HG02884 (cell line): Measurements from ENCODE around the gene SDK1.

Experiments used
- ATAC-seq: cut with Tn5 transposase; IDR thresholded peaks from one replicate; pipeline ENCODE4 v1.9.1; 2021; ENCODE audit warnings: mild to moderate bottlenecking, moderate library complexity; ENCODE audit not compliant: unreplicated experiment

Gene SDK1

GRCh38 chr7:3332308-3332707 lies 31.3 kb downstream of the SDK1 start:
- no peak for ATAC-seq

- no peak for ATAC-seq
Measured at GRCh38 chr7:3333861-3334260, 32.8 kb downstream of the SDK1 start.

- no peak for ATAC-seq
Measured at GRCh38 chr7:3336042-3336665, 35.1 kb downstream of the SDK1 start.

- no peak for ATAC-seq
Measured at GRCh38 chr7:3338161-3338560, 37.1 kb downstream of the SDK1 start.

- no peak for ATAC-seq
Measured at GRCh38 chr7:3345699-3346481, 44.8 kb downstream of the SDK1 start.

GRCh38 chr7:3349126-3349525 lies 48.1 kb downstream of the SDK1 start:
- no peak for ATAC-seq

DNA sequence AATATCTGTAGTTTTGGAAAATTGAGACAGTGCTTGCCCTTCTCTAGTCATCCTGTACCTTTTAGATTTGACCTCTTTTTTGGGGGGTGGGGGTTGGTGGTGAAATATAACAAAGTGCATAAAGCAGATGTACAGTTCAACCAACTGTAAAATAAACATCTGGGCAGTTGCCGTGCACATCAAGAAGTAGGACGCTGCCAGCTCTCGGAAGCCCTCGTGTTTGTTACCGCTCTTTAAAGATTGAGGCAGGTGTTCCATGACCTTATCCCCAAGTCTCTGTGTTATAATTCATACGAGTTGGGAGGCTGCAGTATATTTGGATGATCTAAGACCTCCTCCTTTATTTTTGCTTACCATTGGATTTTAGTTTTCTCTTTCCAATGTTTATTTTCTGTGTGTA lies 55.1 kb downstream of the SDK1 start:
- no peak for ATAC-seq

DNA sequence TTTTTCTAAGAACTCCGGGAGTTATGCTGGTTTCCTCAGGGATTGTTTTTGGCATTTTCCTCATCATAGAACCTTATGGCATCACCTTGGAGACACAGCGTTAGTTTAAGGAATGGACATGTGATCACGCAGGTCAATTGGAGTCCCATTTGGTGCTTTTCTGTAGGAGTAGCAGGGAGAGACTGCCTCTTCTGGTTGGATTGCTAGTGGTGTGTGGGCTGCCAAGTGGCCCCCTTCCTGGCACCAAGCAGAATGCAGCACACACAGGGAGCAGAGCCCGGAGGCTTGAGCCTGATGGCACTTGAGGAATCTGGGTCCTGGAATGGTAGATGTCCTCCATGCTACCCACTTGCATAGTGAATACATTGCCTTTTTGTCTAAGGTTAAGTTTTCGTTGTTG lies 57.9 kb downstream of the SDK1 start:
- ATAC-seq: no peak

GRCh38 chr7:3367261-3367660 lies 66.2 kb downstream of the SDK1 start:
- ATAC-seq: no peak

GRCh38 chr7:3370068-3370830 lies 69.2 kb downstream of the SDK1 start:
- no peak for ATAC-seq

GRCh38 chr7:3370921-3371320 lies 69.9 kb downstream of the SDK1 start:
- no peak for ATAC-seq

- ATAC-seq: no peak
Measured at GRCh38 chr7:3371601-3372000, 70.5 kb downstream of the SDK1 start.

DNA sequence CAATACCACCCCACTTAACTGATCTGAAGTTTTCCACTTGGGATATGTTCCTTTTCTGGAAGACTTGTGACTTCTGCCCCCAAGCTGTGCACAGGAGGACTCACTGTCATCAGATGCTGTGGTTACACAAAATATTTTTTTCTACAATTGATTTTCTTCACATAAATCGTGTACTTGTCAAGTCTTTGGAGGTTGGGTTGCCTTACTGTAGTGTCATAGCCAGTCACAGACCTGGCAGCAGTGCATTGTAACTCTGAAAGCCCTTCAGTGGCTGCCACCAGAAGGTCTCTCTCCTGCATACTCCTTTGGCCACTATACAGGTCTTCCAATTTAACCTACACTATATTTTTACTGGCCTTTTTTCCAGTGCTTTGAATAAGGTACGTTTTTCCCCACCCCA lies 73.2 kb downstream of the SDK1 start:
- no peak for ATAC-seq

- no peak for ATAC-seq
Measured at GRCh38 chr7:3378390-3379150, 77.5 kb downstream of the SDK1 start.

- ATAC-seq: no peak
Measured at GRCh38 chr7:3380034-3380433, 79.0 kb downstream of the SDK1 start.

- no peak for ATAC-seq
Measured at GRCh38 chr7:3380886-3381685, 80.0 kb downstream of the SDK1 start.

DNA sequence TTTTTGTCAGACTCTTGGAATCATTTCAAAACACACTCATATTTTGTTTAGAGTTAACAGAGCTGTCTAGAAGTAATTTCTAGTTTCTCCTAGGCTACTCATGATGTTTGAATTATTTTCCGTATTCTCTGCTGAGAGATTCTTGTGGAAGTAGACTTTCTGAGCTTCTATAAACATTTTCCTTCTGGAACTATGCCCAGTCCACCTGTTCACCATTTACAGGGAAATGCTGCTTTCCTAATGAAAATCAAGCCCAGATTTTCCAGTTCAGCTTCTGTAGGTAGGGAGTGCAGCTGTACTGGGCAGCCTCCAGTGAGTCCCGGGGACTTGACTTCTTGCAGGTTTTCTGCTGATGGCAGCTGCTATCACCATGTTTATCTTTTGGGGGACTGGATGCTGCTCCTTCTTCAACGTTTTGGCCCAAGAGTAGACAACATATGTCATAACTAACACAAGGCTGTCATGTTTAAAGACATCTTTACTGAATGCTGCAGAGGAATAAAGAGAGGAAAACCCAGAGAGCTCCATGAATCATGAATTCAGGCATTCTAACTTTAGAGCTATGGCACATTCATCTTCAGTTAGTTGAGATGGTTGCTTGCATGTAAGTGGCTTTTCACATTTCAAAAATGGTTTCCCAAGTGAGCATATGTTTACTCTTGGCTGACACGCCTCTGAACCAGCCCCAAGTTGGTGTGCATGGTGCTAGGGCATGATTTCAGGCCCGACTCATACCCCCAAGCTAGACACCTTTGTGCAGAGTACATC lies 85.6 kb downstream of the SDK1 start:
- no peak for ATAC-seq

DNA sequence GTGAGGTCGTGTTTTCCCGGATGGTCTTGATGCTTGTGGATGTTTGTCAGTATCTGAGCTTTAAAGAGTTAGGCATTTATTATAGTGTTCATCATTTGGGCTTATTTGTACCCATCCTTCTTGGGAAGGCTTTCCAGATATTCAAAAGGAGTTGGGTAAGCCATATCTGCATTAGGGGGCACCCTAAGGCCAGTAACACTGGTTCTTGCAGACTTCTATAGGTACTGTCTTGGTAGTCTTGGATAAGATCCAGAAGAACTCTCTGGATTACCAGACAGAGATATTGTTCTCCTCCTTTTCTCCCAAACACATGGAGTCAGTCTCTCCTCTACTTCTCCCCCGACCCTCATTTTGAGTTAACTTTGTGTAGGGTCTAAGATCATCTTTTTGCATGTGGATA lies 92.8 kb downstream of the SDK1 start:
- ATAC-seq: no peak

- no peak for ATAC-seq
Measured at GRCh38 chr7:3397324-3397723, 96.3 kb downstream of the SDK1 start.

GRCh38 chr7:3399858-3400257 lies 98.8 kb downstream of the SDK1 start:
- ATAC-seq: no peak
